Activated naive CD8-positive, alpha-beta T cell treated with anti-CD3 and anti-CD28 coated beads, Interleukin-2, amount 10 ng/mL, durations not matched to agents 7 days and 5 days (primary cell): ENCODE results near the gene THADA. TPM values are rescaled to one million over a fixed set of nuclear protein-coding genes. Genes with fewer than 3 reads are reported as not detected.
"Not testable (repeated sequence)": the region's sequence is repeated elsewhere in the genome, so short reads cannot be mapped to it uniquely, and the experiment has no call there.

ENCODE experiments used
- ATAC-seq: fragments of 150-1000 bp; cut with Tn5 transposase; one replicate; pipeline ENCODE4 v1.10.0; 2021; ENCODE audit warnings: low read depth, moderate library complexity
- POLR2A ChIA-PET: fragments of 350-600 bp; sonication (Branson Sonifier 250); formaldehyde crosslinking; loops from one replicate; lab custom pipeline; 2021; ENCODE audit warnings: antibody characterized with exemption; lab: Charles Lee
- DNase-seq: peaks from one replicate; pipeline ENCODE4 v3.0.0; 2021
- H3K27ac Mint-ChIP-seq: one replicate; pipeline ENCODE4 v1.8.0; 2022; ENCODE audit warnings: mild to moderate bottlenecking, mixed read lengths
- H3K27me3 Mint-ChIP-seq: one replicate; pipeline ENCODE4 v1.8.0; 2022; ENCODE audit warnings: mild to moderate bottlenecking, moderate library complexity, mixed read lengths
- H3K36me3 Mint-ChIP-seq: one replicate; pipeline ENCODE4 v1.8.0; 2021; ENCODE audit warnings: mild to moderate bottlenecking, mixed read lengths
- H3K4me1 Mint-ChIP-seq: one replicate; pipeline ENCODE4 v1.8.0; 2021; ENCODE audit warnings: mixed read lengths
- H3K4me3 Mint-ChIP-seq: one replicate; pipeline ENCODE4 v1.8.0; 2022; ENCODE audit warnings: mild to moderate bottlenecking, moderate library complexity, mixed read lengths
- H3K9me3 Mint-ChIP-seq: one replicate; pipeline ENCODE4 v1.8.0; 2021; ENCODE audit warnings: mixed read lengths
- total RNA-seq, 2 experiments: library from RNA; stranded (reverse); gene quantifications; one replicate each; pipeline ENCODE4 v1.2.3, GENCODE V29; 2021

Gene THADA
- total RNA-seq, 2 experiments from 2014 or later: 30.5 to 30.8 TPM

- no peak overlapping the region for H3K4me3 Mint-ChIP-seq
- DNase-seq (peak; percentile 53), ATAC-seq (peak; percentile 91)
- no peaks in the 10 kb centered on the region for H3K9me3 Mint-ChIP-seq
- no peaks in the 10 kb centered on the region for H3K36me3 Mint-ChIP-seq
- POLR2A ChIA-PET: no interaction called here
- H3K27me3 Mint-ChIP-seq: peaks cover 2% of the 10 kb centered on the region
- peaks cover 2% of the 10 kb centered on the region for H3K4me1 Mint-ChIP-seq
- H3K27ac Mint-ChIP-seq: no peak overlapping the region
These were observed 16.4 kb upstream of the THADA start for GRCh38 chr2:43611987-43612894.

GRCh38 chr2:43610361-43610760 is 14.5 kb upstream of the THADA start:
- no peak for ATAC-seq
- no peak overlapping the region for H3K4me3 Mint-ChIP-seq

GRCh38 chr2:43609290-43609918 is 13.6 kb upstream of the THADA start:
- peaks cover 6% of the 10 kb centered on the region for H3K4me1 Mint-ChIP-seq
- H3K9me3 Mint-ChIP-seq: no peaks in the 10 kb centered on the region
- POLR2A ChIA-PET: interaction anchor here (1.6 kb wide), 1 partner anchor 13 kb away, joined by 5 read pairs; the partner anchor contains the start of gene THADA

More at GRCh38 chr2:43610361-43610760, 14.5 kb upstream of the THADA start:
- peaks cover 2% of the 10 kb centered on the region for H3K4me1 Mint-ChIP-seq
- H3K9me3 Mint-ChIP-seq: no peaks in the 10 kb centered on the region
- no peak for DNase-seq
- H3K36me3 Mint-ChIP-seq: no peaks in the 10 kb centered on the region
- H3K27me3 Mint-ChIP-seq: peaks cover 2% of the 10 kb centered on the region
- no peak overlapping the region for H3K27ac Mint-ChIP-seq
- POLR2A ChIA-PET: interaction anchor here (1.6 kb wide), 1 partner anchor 14 kb away, joined by 5 read pairs; the partner anchor contains the start of gene THADA

GRCh38 chr2:43605851-43606250 is 10.0 kb upstream of the THADA start:
- POLR2A ChIA-PET: no interaction called here

More at GRCh38 chr2:43609290-43609918, 13.6 kb upstream of the THADA start:
- H3K27ac Mint-ChIP-seq: no peak overlapping the region
- no peaks in the 10 kb centered on the region for H3K36me3 Mint-ChIP-seq
- H3K27me3 Mint-ChIP-seq: peaks cover 2% of the 10 kb centered on the region
- DNase-seq (no peak), ATAC-seq (peak; percentile 49)
- H3K4me3 Mint-ChIP-seq: no peak overlapping the region

GRCh38 chr2:43605079-43605655 is 9.3 kb upstream of the THADA start:
- DNase-seq: no peak
- ATAC-seq: peak; percentile 67
- H3K4me3 Mint-ChIP-seq: no peak overlapping the region
- H3K9me3 Mint-ChIP-seq: no peaks in the 10 kb centered on the region
- H3K4me1 Mint-ChIP-seq: peaks cover 4% of the 10 kb centered on the region
- no peak overlapping the region for H3K27ac Mint-ChIP-seq
- no peaks in the 10 kb centered on the region for H3K27me3 Mint-ChIP-seq
- H3K36me3 Mint-ChIP-seq: no peaks in the 10 kb centered on the region
- POLR2A ChIA-PET: interaction anchor here (1.6 kb wide), 1 partner anchor 9 kb away, joined by 8 read pairs; the partner anchor contains the start of gene THADA

More at GRCh38 chr2:43605851-43606250, 10.0 kb upstream of the THADA start:
- no peak for ATAC-seq
- Mint-ChIP-seq H3K27me3 (no peaks in the 10 kb centered on the region), H3K9me3 (no peaks in the 10 kb centered on the region), H3K27ac (no peak overlapping the region), H3K36me3 (no peaks in the 10 kb centered on the region), H3K4me3 (no peak overlapping the region), H3K4me1 (peaks cover 4% of the 10 kb centered on the region)
- no peak for DNase-seq

GRCh38 chr2:43604674-43605073 is 8.8 kb upstream of the THADA start:
- peaks cover 4% of the 10 kb centered on the region for H3K4me1 Mint-ChIP-seq
- ATAC-seq (no peak), DNase-seq (no peak)
- H3K9me3 Mint-ChIP-seq: no peaks in the 10 kb centered on the region
- no peaks in the 10 kb centered on the region for H3K36me3 Mint-ChIP-seq
- POLR2A ChIA-PET: interaction anchor here (1.6 kb wide), 1 partner anchor 9 kb away, joined by 8 read pairs; the partner anchor contains the start of gene THADA
- H3K27ac Mint-ChIP-seq: no peak overlapping the region
- no peaks in the 10 kb centered on the region for H3K27me3 Mint-ChIP-seq
- H3K4me3 Mint-ChIP-seq: no peak overlapping the region

- H3K4me3 Mint-ChIP-seq, H3K27ac Mint-ChIP-seq, DNase-seq, H3K9me3 Mint-ChIP-seq, POLR2A ChIA-PET, ATAC-seq, H3K4me1 Mint-ChIP-seq, H3K27me3 Mint-ChIP-seq, H3K36me3 Mint-ChIP-seq: not testable (repeated sequence)
These were observed 4.8 kb upstream of the THADA start for GRCh38 chr2:43600596-43600995.

GRCh38 chr2:43594875-43595274 is 963 bp downstream of the THADA start:
- POLR2A ChIA-PET: no interaction called here
- H3K27me3 Mint-ChIP-seq: no peaks in the 10 kb centered on the region
- ATAC-seq: no peak
- peak overlapping the region; percentile 94 for H3K27ac Mint-ChIP-seq
- H3K9me3 Mint-ChIP-seq: no peaks in the 10 kb centered on the region
- no peak for DNase-seq
- H3K4me1 Mint-ChIP-seq: peaks cover 15% of the 10 kb centered on the region
- peak overlapping the region; percentile 92 for H3K4me3 Mint-ChIP-seq
- H3K36me3 Mint-ChIP-seq: peaks cover 2% of the 10 kb centered on the region

GRCh38 chr2:43593254-43593653 is 2.6 kb downstream of the THADA start:
- peaks cover 15% of the 10 kb centered on the region for H3K4me1 Mint-ChIP-seq
- DNase-seq: no peak
- POLR2A ChIA-PET: no interaction called here
- H3K36me3 Mint-ChIP-seq: peaks cover 2% of the 10 kb centered on the region
- no peak overlapping the region for H3K27ac Mint-ChIP-seq
- H3K27me3 Mint-ChIP-seq: no peaks in the 10 kb centered on the region
- no peak for ATAC-seq
- H3K4me3 Mint-ChIP-seq: no peak overlapping the region
- no peaks in the 10 kb centered on the region for H3K9me3 Mint-ChIP-seq

GRCh38 chr2:43592443-43592842 is 3.4 kb downstream of the THADA start:
- peaks cover 5% of the 10 kb centered on the region for H3K36me3 Mint-ChIP-seq
- H3K9me3 Mint-ChIP-seq: no peaks in the 10 kb centered on the region
- no peaks in the 10 kb centered on the region for H3K27me3 Mint-ChIP-seq
- ATAC-seq (no peak), DNase-seq (no peak)
- peaks cover 12% of the 10 kb centered on the region for H3K4me1 Mint-ChIP-seq
- no peak overlapping the region for H3K4me3 Mint-ChIP-seq
- POLR2A ChIA-PET: no interaction called here
- H3K27ac Mint-ChIP-seq: no peak overlapping the region

GRCh38 chr2:43585708-43586107 is 10.1 kb downstream of the THADA start:
- Mint-ChIP-seq H3K36me3 (peaks cover 22% of the 10 kb centered on the region), H3K27ac (no peak overlapping the region), H3K27me3 (no peaks in the 10 kb centered on the region), H3K9me3 (no peaks in the 10 kb centered on the region), H3K4me3 (no peak overlapping the region), H3K4me1 (peaks cover 4% of the 10 kb centered on the region)
- ATAC-seq (no peak), DNase-seq (no peak)
- POLR2A ChIA-PET: no interaction called here

GRCh38 chr2:43579275-43579981 is 16.4 kb downstream of the THADA start:
- no peaks in the 10 kb centered on the region for H3K9me3 Mint-ChIP-seq
- no peak overlapping the region for H3K4me3 Mint-ChIP-seq
- peak overlapping the region; percentile 39 for H3K27ac Mint-ChIP-seq
- H3K27me3 Mint-ChIP-seq: no peaks in the 10 kb centered on the region
- ATAC-seq: no peak
- POLR2A ChIA-PET: no interaction called here
- H3K4me1 Mint-ChIP-seq: peaks cover 11% of the 10 kb centered on the region
- no peak for DNase-seq
- H3K36me3 Mint-ChIP-seq: peaks cover 27% of the 10 kb centered on the region
